ENCODE measurements around the gene PAWR. TPM values are rescaled to one million over a fixed set of nuclear protein-coding genes. Genes with fewer than 3 reads are reported as not detected.
A peak's percentile ranks its signal among the peaks of the same experiment; 100 is the strongest.
"Not testable (repeated sequence)": the region's sequence is repeated elsewhere in the genome, so short reads cannot be mapped to it uniquely, and the experiment has no call there.

The PAWR gene
- total RNA-seq, 1 experiment from 2014 or later = 40.8 TPM

DNA sequence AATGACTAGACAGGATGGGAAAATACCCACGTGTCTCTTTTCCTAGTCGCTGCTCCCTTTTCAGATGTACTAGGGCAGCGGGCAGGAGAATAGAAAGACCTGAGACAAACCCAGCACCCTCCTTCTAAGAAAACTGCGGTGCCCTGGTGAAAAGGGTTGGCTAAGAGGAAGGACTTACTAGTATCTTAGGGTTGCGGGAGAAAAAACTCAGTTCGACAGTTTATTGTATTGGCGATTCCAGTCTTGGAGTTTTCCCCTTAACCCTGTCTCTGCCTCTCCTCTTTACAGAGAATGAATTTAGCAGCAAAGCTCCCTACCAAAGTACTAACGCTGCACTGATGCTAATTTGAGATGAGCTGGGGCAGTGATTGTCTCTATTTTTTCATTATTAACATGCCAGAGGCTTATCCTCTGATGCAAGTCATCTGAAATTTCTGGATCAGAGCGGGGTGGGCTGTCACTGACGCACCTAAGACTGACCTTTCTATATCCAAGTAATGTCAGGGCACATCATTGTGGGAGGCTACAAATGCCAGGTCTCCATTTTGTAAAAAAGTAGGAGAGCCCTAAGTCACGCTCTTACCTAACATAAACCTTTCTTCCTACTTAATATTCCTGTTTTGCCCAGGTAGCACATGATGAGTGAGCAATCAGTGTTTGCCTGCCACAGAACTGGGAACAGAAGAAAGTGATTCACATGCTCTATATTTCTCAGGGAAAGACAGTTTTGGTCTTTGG, 916 bp upstream of the PAWR start:
- H3K4me3 ChIP-seq = peak overlapping the region; percentile 89
- H3K27ac ChIP-seq = peak overlapping the region; percentile 88
- no peaks in the 10 kb centered on the region for H3K9me3 ChIP-seq (replicated peaks)
- peaks cover 28% of the 10 kb centered on the region for H3K4me1 ChIP-seq (replicated peaks)
- peaks cover 30% of the 10 kb centered on the region for H3K36me3 ChIP-seq
- no peaks in the 10 kb centered on the region for H3K27me3 ChIP-seq (replicated peaks)
- no peak for DNase-seq (ENCODE audit: low read depth in 1 of 2, low spot score in 2 of 2)

DNA sequence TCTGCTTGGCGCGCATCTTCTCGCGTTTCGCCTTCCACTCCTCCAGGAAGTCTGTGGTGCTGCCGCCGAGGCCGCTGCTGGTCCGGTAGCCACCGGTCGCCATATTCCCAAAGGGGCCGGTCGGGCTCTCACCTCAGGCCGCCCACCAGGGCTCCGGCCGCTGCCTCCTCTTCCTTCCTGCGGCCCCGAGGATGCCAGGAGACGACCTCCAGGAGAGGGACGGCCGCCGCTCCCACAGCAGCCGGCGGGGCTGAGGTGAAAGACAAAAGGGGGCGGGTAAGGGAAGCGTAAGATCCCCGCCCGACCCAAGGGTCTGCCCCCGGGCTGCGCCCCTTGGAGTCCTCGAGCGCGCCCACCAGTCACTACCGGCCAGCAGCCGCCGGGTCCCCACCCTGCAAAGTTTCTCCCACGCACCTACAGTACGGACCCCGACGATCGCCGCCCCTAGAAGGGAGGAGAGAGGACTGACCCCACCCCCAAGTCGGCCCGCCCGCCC, 574 bp downstream of the PAWR start:
- Histone ChIP-seq H3K36me3 (peaks cover 30% of the 10 kb centered on the region), H3K27me3 (replicated peaks) (no peaks in the 10 kb centered on the region), H3K4me1 (replicated peaks) (peaks cover 41% of the 10 kb centered on the region), H3K4me3 (peak overlapping the region; percentile 89), H3K27ac (peak overlapping the region; percentile 88), H3K9me3 (replicated peaks) (no peaks in the 10 kb centered on the region)
- peak; percentile 53 to 74 for DNase-seq (ENCODE audit: low read depth in 1 of 2, low spot score in 2 of 2)

DNA sequence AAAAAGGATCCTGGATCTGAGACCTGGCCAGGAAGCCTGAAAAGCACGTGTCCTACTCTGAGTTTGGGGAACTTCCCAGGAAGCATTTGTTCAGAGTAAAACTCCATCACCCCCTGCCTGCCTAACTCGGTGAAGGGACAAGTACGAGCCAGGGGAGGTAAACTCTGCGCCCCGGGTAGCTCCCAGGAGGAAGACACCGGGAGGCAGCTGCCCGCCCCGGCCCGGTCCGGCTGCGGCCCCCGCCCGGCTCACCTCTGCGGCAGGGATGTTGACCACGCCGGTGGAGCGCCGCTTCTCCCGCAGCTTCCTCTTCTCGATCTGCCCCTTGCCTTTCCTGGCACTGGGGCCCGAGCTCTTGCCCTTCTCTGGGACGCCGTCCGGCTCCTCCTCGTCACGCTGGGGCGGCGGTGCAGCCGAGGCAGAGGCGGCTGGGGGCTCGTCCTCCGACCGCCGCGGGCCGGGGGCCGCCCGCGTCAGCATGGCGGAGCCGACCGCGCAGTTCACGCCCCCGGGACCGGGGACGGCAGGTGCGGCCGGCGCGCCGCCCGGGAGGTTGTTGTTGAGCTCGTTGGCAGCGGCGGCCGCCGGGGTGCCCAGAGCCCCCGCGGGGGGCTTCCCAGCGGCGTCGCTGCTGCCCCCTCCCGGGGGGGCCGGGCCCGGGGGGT, 1.2 kb downstream of the PAWR start:
- peak overlapping the region; percentile 88 for H3K27ac ChIP-seq
- H3K27me3 ChIP-seq (replicated peaks) = no peaks in the 10 kb centered on the region
- H3K4me1 ChIP-seq (replicated peaks) = peaks cover 47% of the 10 kb centered on the region
- H3K9me3 ChIP-seq (replicated peaks) = no peaks in the 10 kb centered on the region
- DNase-seq (ENCODE audit: low read depth in 1 of 2, low spot score in 2 of 2) = peak; percentile 49 to 54
- H3K4me3 ChIP-seq = peak overlapping the region; percentile 89
- peaks cover 30% of the 10 kb centered on the region for H3K36me3 ChIP-seq

DNA sequence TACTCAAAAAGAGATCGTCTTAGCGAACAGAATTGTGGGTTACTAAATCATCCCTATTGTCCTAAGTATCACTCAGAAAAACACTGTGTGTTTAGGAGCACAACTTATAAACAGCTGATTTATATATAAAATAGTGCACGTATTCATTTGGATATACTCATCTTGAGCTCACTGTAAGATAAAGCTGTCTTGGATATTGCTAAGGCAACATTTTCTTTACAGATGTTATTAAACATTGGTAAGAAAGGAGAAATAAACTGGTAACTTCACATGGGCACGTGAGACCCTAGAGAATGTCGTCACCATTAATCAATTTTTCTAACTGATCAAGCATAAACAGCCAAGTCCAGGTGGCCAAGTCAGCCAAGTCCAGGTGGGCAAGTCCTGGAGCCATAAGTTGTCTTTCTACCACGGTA, 1.7 kb downstream of the PAWR start:
- Histone ChIP-seq H3K9me3 (replicated peaks) (no peaks in the 10 kb centered on the region), H3K4me1 (replicated peaks) (peaks cover 47% of the 10 kb centered on the region), H3K4me3 (peak overlapping the region; percentile 89), H3K27ac (peak overlapping the region; percentile 88), H3K36me3 (peaks cover 30% of the 10 kb centered on the region), H3K27me3 (replicated peaks) (no peaks in the 10 kb centered on the region)
- no peak for DNase-seq (ENCODE audit: low read depth in 1 of 2, low spot score in 2 of 2)

DNA sequence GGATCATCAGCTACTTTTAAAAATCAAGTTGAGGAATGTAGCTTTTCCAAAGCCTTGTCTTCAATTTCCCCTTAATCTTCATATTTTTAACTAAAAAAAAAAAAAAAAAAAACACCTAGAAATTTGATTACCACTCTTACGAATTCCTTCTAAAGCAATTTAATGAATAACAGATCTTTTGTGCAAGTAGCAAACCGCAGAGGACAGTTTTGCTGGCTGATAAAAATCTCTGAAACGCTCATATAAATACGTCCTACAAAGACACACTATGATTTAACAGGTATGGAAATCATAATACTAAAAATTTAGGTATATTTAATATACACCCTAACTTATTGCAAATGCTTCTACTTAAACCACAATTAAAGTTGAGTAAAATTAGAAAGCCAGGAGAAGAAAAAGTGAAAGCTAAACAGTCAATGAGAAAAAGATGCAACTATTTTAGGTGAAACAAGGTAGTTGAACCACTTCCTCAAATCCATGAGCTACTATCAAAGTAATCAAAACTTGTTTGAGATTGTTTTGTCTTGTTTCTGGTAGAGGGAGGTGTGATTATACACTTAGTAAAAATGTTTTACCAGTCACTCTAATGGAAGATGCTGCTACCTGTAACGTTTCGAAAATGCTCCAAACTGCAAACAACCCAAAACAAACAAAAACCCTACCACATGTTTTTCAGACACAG, 2.2 kb downstream of the PAWR start:
- no peaks in the 10 kb centered on the region for H3K9me3 ChIP-seq (replicated peaks)
- H3K27ac ChIP-seq = peak overlapping the region; percentile 88
- H3K27me3 ChIP-seq (replicated peaks) = no peaks in the 10 kb centered on the region
- peak overlapping the region; percentile 89 for H3K4me3 ChIP-seq
- peaks cover 47% of the 10 kb centered on the region for H3K4me1 ChIP-seq (replicated peaks)
- peak in 1 of 2 experiments; percentile 46 for DNase-seq (ENCODE audit: low read depth in 1 of 2, low spot score in 2 of 2)
- H3K36me3 ChIP-seq = peaks cover 30% of the 10 kb centered on the region

DNA sequence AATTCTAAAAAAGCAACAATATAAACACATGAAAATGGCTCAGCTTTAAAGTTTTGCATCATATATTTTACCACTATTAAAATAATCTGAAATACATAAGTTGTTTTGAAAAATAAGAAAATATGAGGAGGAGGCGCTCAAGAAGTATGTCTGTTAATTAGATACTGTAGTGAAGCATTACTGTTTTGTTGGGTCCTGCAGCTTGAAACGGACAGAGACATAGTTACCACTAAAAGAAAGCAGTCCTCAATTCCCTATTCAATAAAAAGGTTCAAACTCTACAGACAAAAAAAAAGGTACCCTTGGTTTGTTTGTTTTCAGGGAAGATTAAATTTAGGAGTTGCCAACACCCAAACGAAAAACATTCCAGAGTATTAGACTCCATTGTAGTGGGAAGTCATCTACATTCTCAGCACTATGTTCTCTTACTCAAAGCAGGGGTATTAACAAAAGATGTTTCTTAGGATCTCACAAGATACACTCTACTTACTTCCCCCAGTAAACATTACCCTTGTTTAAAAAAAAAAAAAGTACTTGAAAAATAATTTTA, 3.0 kb downstream of the PAWR start:
- Histone ChIP-seq H3K27ac (peak overlapping the region; percentile 88), H3K36me3 (peaks cover 30% of the 10 kb centered on the region), H3K4me3 (peak overlapping the region; percentile 89), H3K4me1 (replicated peaks) (peaks cover 42% of the 10 kb centered on the region), H3K27me3 (replicated peaks) (no peaks in the 10 kb centered on the region), H3K9me3 (replicated peaks) (no peaks in the 10 kb centered on the region)
- DNase-seq (ENCODE audit: low read depth in 1 of 2, low spot score in 2 of 2) = peak in 1 of 2 experiments; percentile 63

DNA sequence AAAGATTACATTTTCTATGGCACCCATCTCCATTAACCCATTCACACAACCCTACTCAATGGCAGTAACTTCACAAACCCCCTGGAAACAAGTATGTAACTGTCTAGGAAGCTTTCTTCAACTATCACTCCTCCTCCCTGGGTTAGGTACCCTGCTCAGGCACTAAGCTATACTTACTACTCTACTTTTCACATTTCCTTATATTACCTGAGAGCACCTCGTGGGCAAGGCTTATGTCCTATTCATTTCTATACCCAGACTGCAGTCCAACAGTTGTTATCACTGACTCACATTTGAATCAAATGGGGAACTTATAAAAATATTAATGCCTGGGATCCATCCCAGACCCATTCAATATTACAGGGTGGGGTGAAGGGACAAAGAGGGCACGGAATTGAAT, 4.6 kb downstream of the PAWR start:
- H3K9me3 ChIP-seq (replicated peaks) = no peaks in the 10 kb centered on the region
- H3K4me1 ChIP-seq (replicated peaks) = peaks cover 32% of the 10 kb centered on the region
- H3K36me3 ChIP-seq = peaks cover 30% of the 10 kb centered on the region
- no peak overlapping the region for H3K27ac ChIP-seq
- H3K4me3 ChIP-seq = no peak overlapping the region
- H3K27me3 ChIP-seq (replicated peaks) = no peaks in the 10 kb centered on the region
- DNase-seq (ENCODE audit: low read depth in 1 of 2, low spot score in 2 of 2) = no peak

DNA sequence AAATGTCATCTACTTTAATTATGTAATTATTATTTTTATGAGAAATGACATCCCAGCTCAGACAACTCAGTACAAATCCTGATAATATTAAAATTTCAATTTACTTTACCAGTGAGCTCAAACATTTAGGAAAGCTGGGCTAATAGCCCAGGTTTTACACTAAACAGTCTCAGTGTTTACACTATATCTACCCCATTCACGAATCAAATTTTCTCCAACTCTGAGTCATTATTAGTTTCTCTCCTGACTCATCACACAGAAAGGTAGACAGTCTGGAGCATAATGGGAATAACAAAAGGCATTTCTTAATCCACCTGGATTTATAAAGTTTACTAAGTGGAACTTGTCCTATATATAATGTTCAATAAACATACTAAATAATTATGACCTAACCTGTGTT, 5.7 kb downstream of the PAWR start:
- Histone ChIP-seq H3K4me3 (no peak overlapping the region), H3K27ac (no peak overlapping the region), H3K27me3 (replicated peaks) (no peaks in the 10 kb centered on the region), H3K4me1 (replicated peaks) (peaks cover 33% of the 10 kb centered on the region), H3K9me3 (replicated peaks) (no peaks in the 10 kb centered on the region), H3K36me3 (peaks cover 29% of the 10 kb centered on the region)
- DNase-seq (ENCODE audit: low read depth in 1 of 2, low spot score in 2 of 2) = peak in 1 of 2 experiments; percentile 50

DNA sequence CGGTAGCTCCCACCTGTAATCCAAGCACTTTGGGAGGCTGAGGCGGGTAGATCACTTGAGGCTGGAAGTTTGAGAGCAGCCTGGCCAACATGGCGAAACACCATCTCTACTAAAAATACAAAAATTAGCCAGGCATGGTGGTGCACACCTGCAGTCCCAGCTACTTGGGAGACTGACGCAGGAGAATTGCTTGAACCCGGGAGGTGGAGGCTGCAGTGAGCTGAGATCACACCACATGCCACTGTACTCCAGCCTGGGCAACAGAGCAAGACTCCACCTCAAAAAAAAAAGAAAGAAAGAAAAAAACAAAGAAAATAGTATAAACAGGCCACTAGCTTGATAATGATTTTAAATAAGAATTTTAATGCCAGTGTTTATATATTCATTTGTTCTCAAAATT, 6.4 kb downstream of the PAWR start:
- H3K27ac ChIP-seq, H3K4me3 ChIP-seq: not testable (repeated sequence)

DNA sequence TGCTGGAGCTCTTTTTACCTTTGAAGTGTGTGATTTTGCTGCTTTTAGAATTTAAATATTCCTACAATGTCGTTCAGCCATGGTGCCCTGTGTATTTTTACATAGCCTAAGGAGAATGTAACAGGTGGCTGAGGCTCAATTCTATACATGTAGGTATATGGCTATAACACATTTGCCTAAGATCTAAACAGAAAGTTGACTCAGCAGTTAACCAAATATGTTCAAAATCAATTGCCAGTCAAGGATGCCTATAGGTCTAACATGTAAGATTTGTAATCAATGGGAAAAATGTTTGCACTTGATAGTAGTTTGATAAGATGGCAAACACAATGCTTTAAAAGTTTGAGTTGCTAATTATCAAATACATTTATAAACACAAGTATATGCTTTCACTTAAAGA, 8.2 kb downstream of the PAWR start:
- Histone ChIP-seq H3K4me3 (no peak overlapping the region), H3K4me1 (replicated peaks) (peaks cover 32% of the 10 kb centered on the region), H3K9me3 (replicated peaks) (no peaks in the 10 kb centered on the region), H3K36me3 (peaks cover 19% of the 10 kb centered on the region), H3K27ac (no peak overlapping the region), H3K27me3 (replicated peaks) (no peaks in the 10 kb centered on the region)
- DNase-seq (ENCODE audit: low read depth in 1 of 2, low spot score in 2 of 2) = no peak

More for the DNA sequence above, 6.4 kb downstream of the PAWR start:
- peaks cover 27% of the 10 kb centered on the region for H3K36me3 ChIP-seq
- peaks cover 33% of the 10 kb centered on the region for H3K4me1 ChIP-seq (replicated peaks)
- H3K9me3 ChIP-seq (replicated peaks); H3K27me3 ChIP-seq (replicated peaks); DNase-seq (ENCODE audit: low read depth in 1 of 2, low spot score in 2 of 2): not testable (repeated sequence)

DNA sequence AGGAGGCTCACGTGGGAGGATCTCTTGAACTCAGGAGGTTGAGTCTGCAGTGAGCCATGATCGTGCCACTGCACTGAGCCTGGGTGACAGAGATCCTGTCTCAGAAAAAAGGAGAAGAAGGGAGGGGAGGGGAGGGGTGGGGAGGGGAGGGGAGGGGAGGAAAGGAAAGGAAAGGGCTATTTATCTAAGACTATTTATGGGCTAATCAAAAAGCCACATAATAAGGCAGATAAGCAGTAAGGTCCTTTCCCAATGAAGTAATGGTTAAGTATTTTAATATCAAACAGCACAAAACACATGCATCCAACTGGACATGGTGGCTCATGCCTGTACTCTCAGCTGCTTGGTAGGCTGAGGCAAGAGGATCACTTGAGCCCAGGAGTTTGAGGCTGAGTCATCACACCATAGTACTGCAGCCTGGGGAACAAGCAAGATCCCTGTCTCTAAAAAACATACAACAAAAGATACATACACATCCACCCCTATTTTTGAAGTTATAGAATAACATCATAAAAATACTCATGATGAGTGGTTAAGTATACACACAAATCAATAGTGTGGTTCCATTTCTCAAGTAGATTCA, 9.7 kb downstream of the PAWR start:
- H3K27me3 ChIP-seq (replicated peaks) = no peaks in the 10 kb centered on the region
- H3K36me3 ChIP-seq = peaks cover 16% of the 10 kb centered on the region
- no peaks in the 10 kb centered on the region; the same call in 1 of the 2 replicates for H3K9me3 ChIP-seq (replicated peaks)
- no peak for DNase-seq (ENCODE audit: low read depth in 1 of 2, low spot score in 2 of 2)
- peaks cover 17% of the 10 kb centered on the region for H3K4me1 ChIP-seq (replicated peaks)
- no peak overlapping the region for H3K4me3 ChIP-seq
- H3K27ac ChIP-seq = no peak overlapping the region

DNA sequence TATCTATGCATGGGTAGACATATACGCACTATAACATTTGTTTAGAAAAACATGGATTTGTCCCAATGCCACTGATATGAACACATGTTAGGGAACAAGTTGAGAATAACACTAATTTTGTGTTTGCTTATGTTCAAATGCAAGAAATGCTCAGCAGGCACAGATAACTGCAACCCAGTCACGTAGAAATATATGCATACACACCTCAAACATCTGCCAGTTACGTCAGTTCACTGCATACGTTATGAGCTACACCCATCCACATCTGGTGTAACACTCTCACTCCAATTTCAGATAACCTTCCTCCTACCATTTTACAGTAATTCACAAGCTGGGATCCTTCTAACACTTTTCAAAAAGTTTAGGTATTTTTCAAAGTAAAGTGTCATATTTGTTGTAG, 10.7 kb downstream of the PAWR start:
- no peak overlapping the region for H3K4me3 ChIP-seq
- DNase-seq (ENCODE audit: low read depth in 1 of 2, low spot score in 2 of 2) = no peak

DNA sequence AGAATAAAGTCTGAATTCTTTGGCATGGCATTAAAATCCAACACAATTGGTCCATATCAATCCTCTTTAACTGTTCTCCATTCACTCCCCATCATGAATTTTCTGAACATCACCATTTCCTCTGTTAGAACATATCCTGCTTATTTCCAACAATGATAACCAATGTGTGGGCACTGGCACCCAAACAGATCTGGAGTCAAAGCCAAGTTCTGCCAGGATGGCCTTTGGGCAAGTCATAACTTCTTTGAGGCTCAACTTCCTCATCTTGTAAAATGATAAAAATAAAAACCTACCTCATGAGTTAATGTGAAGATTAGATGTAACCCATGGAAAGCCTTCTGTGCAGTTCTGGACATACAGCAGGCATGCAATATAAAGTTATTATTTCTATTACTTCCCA, 12.5 kb downstream of the PAWR start:
- H3K4me1 ChIP-seq (replicated peaks) = peaks cover 15% of the 10 kb centered on the region
- no peak overlapping the region for H3K4me3 ChIP-seq
- peaks cover 21% of the 10 kb centered on the region for H3K36me3 ChIP-seq
- no peak for DNase-seq (ENCODE audit: low read depth in 1 of 2, low spot score in 2 of 2)
- H3K27ac ChIP-seq = no peak overlapping the region
- H3K9me3 ChIP-seq (replicated peaks) = no peaks in the 10 kb centered on the region; the same call in 1 of the 2 replicates
- H3K27me3 ChIP-seq (replicated peaks) = no peaks in the 10 kb centered on the region

More for the DNA sequence above, 10.7 kb downstream of the PAWR start:
- peaks cover 13% of the 10 kb centered on the region for H3K4me1 ChIP-seq (replicated peaks)
- no peaks in the 10 kb centered on the region; the same call in 1 of the 2 replicates for H3K9me3 ChIP-seq (replicated peaks)
- H3K36me3 ChIP-seq = peaks cover 21% of the 10 kb centered on the region
- H3K27ac ChIP-seq = no peak overlapping the region
- H3K27me3 ChIP-seq (replicated peaks) = no peaks in the 10 kb centered on the region
